HCT116 (cell line): ENCODE data around the gene FRK. TPM values are rescaled to one million over a fixed set of nuclear protein-coding genes. Genes with fewer than 3 reads are reported as not detected.
A peak's percentile ranks its signal among the peaks of the same experiment; 100 is the strongest.

Source experiments
- ATAC-seq: fragments of 200-7000 bp; cut with Tn5 transposase; 2 replicates; pipeline ENCODE4 v1.9.1; 2020; ENCODE audit warnings: mild to moderate bottlenecking, moderate library complexity
- BruUV-seq: library from RNA; stranded (reverse); fragments of 400-500 nt; replicated peaks from 2 replicates; lab custom pipeline; 2021; lab: Mats Ljungman, UMichigan
- CTCF ChIA-PET: fragments of 300-600 bp; sonication (Branson Sonifier 250); formaldehyde crosslinking; loops from one replicate; lab custom pipeline; 2021; ENCODE audit warnings: antibody characterized with exemption; lab: Charles Lee
- POLR2A ChIA-PET: fragments of 300-600, 350-600 bp; sonication (Branson Sonifier 250); formaldehyde crosslinking; loops from one replicate; lab custom pipeline; 2021; ENCODE audit warnings: antibody characterized with exemption; lab: Charles Lee
- RAD21 ChIA-PET, 2 experiments: fragments of 300-600 bp; sonication (Branson Sonifier 250); formaldehyde crosslinking; loops; one replicate each; lab custom pipeline; 2023; ENCODE audit warnings: low total read pairs in 2 of 2; ENCODE audit not compliant: uncharacterized antibody in 2 of 2, unreplicated experiment in 2 of 2, low non-redundant PET in 1 of 2; lab: Charles Lee
- DNase-seq: peaks from one replicate; pipeline ENCODE4 v3.0.0-alpha.2; 2010; ENCODE audit warnings: low read depth, low spot score
- H2AFZ ChIP-seq: fragments of 200-600 bp; shearing (Covaris generic), sonication (generic); 2 replicates; pipeline ENCODE4 v1.6.1; 2017; ENCODE audit warnings: low read depth, mixed run types, mixed read lengths, antibody characterized with exemption, low read length; ENCODE audit not compliant: poor library complexity, severe bottlenecking
- H3K27ac ChIP-seq: 2 replicates; pipeline ENCODE4 v1.5.1; 2012; ENCODE audit warnings: low read depth, low read length
- H3K27me3 ChIP-seq: fragments of 200-600 bp; sonication (generic); 2 replicates; pipeline ENCODE4 v1.6.1; 2016; ENCODE audit warnings: mixed run types, low read length, mixed read lengths; ENCODE audit not compliant: insufficient read depth
- H3K36me3 ChIP-seq, 2 experiments: fragments of 200-500 bp in 1 of 2; fragments of 200-600 bp in 1 of 2; sonication (Bioruptor generic) in 1 of 2; sonication (generic) in 1 of 2; 2 replicates each; pipeline versions ENCODE4 v1.5.1 to v1.6.1; 2014 to 2016; ENCODE audit warnings: low read length in 2 of 2, inconsistent platforms in 1 of 2, mixed read lengths in 1 of 2, mixed run types in 1 of 2; ENCODE audit not compliant: insufficient read depth in 2 of 2, control insufficient read depth in 1 of 2
- H3K4me1 ChIP-seq, 2 experiments: fragments of 200-600 bp in 1 of 2; sonication (generic) in 1 of 2; 2 replicates each; pipeline versions ENCODE4 v1.5.1 to v1.6.1; 2012 to 2017; ENCODE audit warnings: low read length in 2 of 2, inconsistent platforms in 1 of 2, mild to moderate bottlenecking in 1 of 2, mixed read lengths in 1 of 2, mixed run types in 1 of 2, moderate library complexity in 1 of 2; ENCODE audit not compliant: insufficient read depth in 2 of 2, control insufficient read depth in 1 of 2
- H3K4me2 ChIP-seq: fragments of 200-600 bp; sonication (generic); 2 replicates; pipeline ENCODE4 v1.6.1; 2017; ENCODE audit warnings: mixed run types, low read length, mixed read lengths
- H3K4me3 ChIP-seq, 2 experiments: fragments of 200-600 bp in 1 of 2; sonication (generic) in 1 of 2; replicated peaks in 1 of 2; 2 replicates each; pipeline ENCODE4 v1.5.1; 2011 to 2016; ENCODE audit warnings: low read length in 2 of 2, control low read depth in 1 of 2, low read depth in 1 of 2, mild to moderate bottlenecking in 1 of 2, mixed read lengths in 1 of 2, mixed run types in 1 of 2
- H3K79me2 ChIP-seq: fragments of 200-600 bp; sonication (generic); 2 replicates; pipeline ENCODE4 v1.6.1; 2017; ENCODE audit warnings: mild to moderate bottlenecking, mixed run types, low read length, moderate library complexity, mixed read lengths; ENCODE audit not compliant: insufficient read depth
- H3K9ac ChIP-seq: fragments of 200-600 bp; sonication (generic); 2 replicates; pipeline ENCODE4 v1.6.1; 2016; ENCODE audit warnings: low read length, mixed read lengths
- H3K9me2 ChIP-seq: fragments of 200-600 bp; sonication (generic), shearing (Covaris generic); 2 replicates; pipeline ENCODE4 v1.6.1; 2017; ENCODE audit warnings: mixed run types, mild to moderate bottlenecking, moderate library complexity; ENCODE audit not compliant: insufficient read depth
- H3K9me3 ChIP-seq, 2 experiments: fragments of 200-500 bp in 1 of 2; fragments of 200-600 bp in 1 of 2; sonication (Bioruptor generic) in 1 of 2; sonication (generic) in 1 of 2; 2 replicates each; pipeline ENCODE4 v1.6.1; 2014 to 2017; ENCODE audit warnings: low read length in 2 of 2, mixed read lengths in 2 of 2, inconsistent platforms in 1 of 2, low read depth in 1 of 2, mild to moderate bottlenecking in 1 of 2, mixed run types in 1 of 2, moderate library complexity in 1 of 2; ENCODE audit not compliant: control insufficient read depth in 1 of 2, insufficient read depth in 1 of 2
- H4K20me1 ChIP-seq: fragments of 200-600 bp; sonication (generic), shearing (Covaris generic); 2 replicates; pipeline ENCODE4 v1.6.1; 2017; ENCODE audit warnings: mixed run types, mild to moderate bottlenecking, moderate library complexity; ENCODE audit not compliant: insufficient read depth
- ATF3 ChIP-seq: IDR thresholded peaks from 2 replicates; pipeline ENCODE4 v1.6.1; 2012
- CBX3 ChIP-seq: IDR thresholded peaks from 2 replicates; pipeline ENCODE4 v1.6.1; 2012; ENCODE audit warnings: low read depth
- CTCF ChIP-seq, 3 experiments: fragments of 200-600 bp in 1 of 3; sonication (generic) in 1 of 3; IDR thresholded peaks in 2 of 3; conservative IDR thresholded peaks in 1 of 3; 2 replicates each; pipeline ENCODE4 v1.5.1; 2012 to 2017; ENCODE audit warnings: low read depth in 2 of 3, low read length in 2 of 3, antibody characterized with exemption in 1 of 3, borderline replicate concordance in 1 of 3, control low read depth in 1 of 3, mild to moderate bottlenecking in 1 of 3, mixed read lengths in 1 of 3, mixed run types in 1 of 3, moderate library complexity in 1 of 3; ENCODE audit not compliant: insufficient read depth in 1 of 3
- EGR1 ChIP-seq: IDR thresholded peaks from 2 replicates; pipeline ENCODE4 v1.6.1; 2012; ENCODE audit warnings: low read depth
- ELF1 ChIP-seq: IDR thresholded peaks from 2 replicates; pipeline ENCODE4 v1.6.1; 2012; ENCODE audit warnings: low read depth, borderline replicate concordance
- EZH2 ChIP-seq: fragments of 200-600 bp; sonication (generic); IDR thresholded peaks from 2 replicates; pipeline ENCODE4 v1.6.1; 2017; ENCODE audit warnings: antibody characterized with exemption, mixed run types
- FOSL1 ChIP-seq: IDR thresholded peaks from 2 replicates; pipeline ENCODE4 v1.6.1; 2012; ENCODE audit warnings: low read depth
- MAX ChIP-seq: IDR thresholded peaks from 2 replicates; pipeline ENCODE4 v1.6.1; 2012
- POLR2A ChIP-seq: IDR thresholded peaks from 2 replicates; pipeline ENCODE4 v1.7.0; 2011; ENCODE audit warnings: borderline replicate concordance; ENCODE audit not compliant: insufficient read depth, insufficient read length; ENCODE audit errors: extremely low read depth
- SIN3A ChIP-seq: IDR thresholded peaks from 2 replicates; pipeline ENCODE4 v1.6.1; 2012; ENCODE audit warnings: low read depth
- SP1 ChIP-seq: IDR thresholded peaks from 2 replicates; pipeline ENCODE4 v1.6.1; 2012; ENCODE audit warnings: low read depth
- SRF ChIP-seq: IDR thresholded peaks from 2 replicates; pipeline ENCODE4 v1.6.1; 2012; ENCODE audit warnings: low read depth
- ZFX ChIP-seq: fragments of 450-650 bp; IDR thresholded peaks from 2 replicates; pipeline ENCODE4 v1.6.1; 2017
- ZNF274 ChIP-seq: fragments of 200-500 bp; sonication (Bioruptor generic); IDR thresholded peaks from 2 replicates; pipeline ENCODE4 v1.6.1; 2014; ENCODE audit warnings: mild to moderate bottlenecking, low read depth, low read length, inconsistent platforms
- intact Hi-C: fragments of 100-400 bp; cut with micrococcal nuclease; formaldehyde crosslinking; loops from 2 replicates; pipeline ENCODE4 v1.10.0; 2022
- total RNA-seq: library from RNA; stranded (reverse); gene quantifications from one replicate; pipeline ENCODE4 v1.2.1, GENCODE V29; 2021; ENCODE audit not compliant: unreplicated experiment

The FRK gene
- total RNA-seq, 1 experiment from 2014 or later: 3.7 TPM

GRCh38 chr6:116047173-116047933, 13.3 kb downstream of the FRK start:
- RAD21 ChIA-PET: no interaction called here
- H3K9me3 ChIP-seq: no peaks in the 10 kb centered on the region
- TF ChIP-seq EGR1 (no peak), SRF (no peak), CBX3 (0 out of 2 replicates have a peak, but pooled peaks have one; percentile 21), FOSL1 (0 out of 2 replicates have a peak, but pooled peaks have one; percentile 15), ATF3 (no peak)
- TF ChIP-seq, all 23 proteins: peak for 2
- H2AFZ ChIP-seq: no peak overlapping the region
- no peaks in the 10 kb centered on the region for H4K20me1 ChIP-seq
- H3K79me2 ChIP-seq: no peaks in the 10 kb centered on the region
- H3K4me2 ChIP-seq: no peak overlapping the region
- POLR2A ChIA-PET: interaction anchor here (1.0 kb wide), 1 partner anchor 13 kb away, joined by 4 read pairs; the partner anchor contains the start of gene FRK
- H3K27me3 ChIP-seq: no peaks in the 10 kb centered on the region
- peaks cover 0 to 6% of the 10 kb centered on the region in 2 experiments; a peak in 1 of 4 replicates for H3K4me1 ChIP-seq
- intact Hi-C loops: no loop called here
- ATAC-seq (no peak), DNase-seq (no peak)
- CTCF ChIA-PET: interaction anchor here (0.8 kb wide), 1 partner anchor 13 kb away, joined by 3 read pairs; the partner anchor contains the start of gene FRK
- no peaks in the 10 kb centered on the region for H3K9me2 ChIP-seq
- no peak overlapping the region for H3K4me3 ChIP-seq
- BruUV-seq: no TSS peak
- no peak overlapping the region for H3K9ac ChIP-seq
- H3K36me3 ChIP-seq: no peaks in the 10 kb centered on the region
- H3K27ac ChIP-seq: no peak overlapping the region

GRCh38 chr6:116046737-116047136, 14.0 kb downstream of the FRK start:
- TF ChIP-seq CTCF (IDR thresholded peaks at IDR 0.05 in 2 of 3, conservative IDR thresholded peaks at IDR 0.05 in 1 of 3; ENCODE audit: borderline replicate concordance in 1 of 3, insufficient read depth in 1 of 3, low read depth in 2 of 3, low read length in 2 of 3) (no peak), ZFX (no peak), ELF1 (no peak), FOSL1 (no peak), SIN3A (no peak), MAX (no peak), SP1 (no peak), POLR2A (no peak), ZNF274 (no peak), EZH2 (no peak)
- ChIA-PET POLR2A (no interaction called here), CTCF (interaction anchor here (0.8 kb wide), 1 partner anchor 14 kb away, joined by 3 read pairs; the partner anchor contains the start of gene FRK)

More at GRCh38 chr6:116046737-116047136, 14.0 kb downstream of the FRK start:
- H4K20me1 ChIP-seq: no peaks in the 10 kb centered on the region
- no peak overlapping the region for H3K4me3 ChIP-seq
- DNase-seq: no peak
- no peaks in the 10 kb centered on the region for H3K9me2 ChIP-seq
- H3K27ac ChIP-seq: no peak overlapping the region
- RAD21 ChIA-PET: no interaction called here
- intact Hi-C loops: no loop called here
- peaks cover 0 to 6% of the 10 kb centered on the region in 2 experiments; a peak in 1 of 4 replicates for H3K4me1 ChIP-seq
- H3K9ac ChIP-seq: no peak overlapping the region
- H3K27me3 ChIP-seq: no peaks in the 10 kb centered on the region
- H3K36me3 ChIP-seq: no peaks in the 10 kb centered on the region
- no peak overlapping the region for H2AFZ ChIP-seq
- no TSS peak for BruUV-seq
- H3K79me2 ChIP-seq: no peaks in the 10 kb centered on the region
- no peaks in the 10 kb centered on the region for H3K9me3 ChIP-seq
- no peak overlapping the region for H3K4me2 ChIP-seq
- ATAC-seq: no peak
